Activated CD4-positive, alpha-beta T cell treated with anti-CD3 and anti-CD28 coated beads, Interleukin-2, amount 50 U/mL, for 4 hours (primary cell): ENCODE measurements around the gene HPS3.
"Not testable (repeated sequence)": the region's sequence is repeated elsewhere in the genome, so short reads cannot be mapped to it uniquely, and the experiment has no call there.

Experiments used
- DNase-seq, 2 experiments: peaks; one replicate each; pipeline ENCODE4 v3.0.0-alpha.2; 2020

HPS3 gene

GRCh38 chr3:149195221-149195620, 65.8 kb downstream of the HPS3 start:
- no peak for DNase-seq

GRCh38 chr3:149196805-149197592, 67.6 kb downstream of the HPS3 start:
- DNase-seq = not testable (repeated sequence)

- DNase-seq = no peak
Measured at GRCh38 chr3:149197669-149198068, 68.2 kb downstream of the HPS3 start.

GRCh38 chr3:149198611-149199010, 69.2 kb downstream of the HPS3 start:
- DNase-seq = no peak

GRCh38 chr3:149199474-149199873, 70.0 kb downstream of the HPS3 start:
- no peak for DNase-seq

DNA sequence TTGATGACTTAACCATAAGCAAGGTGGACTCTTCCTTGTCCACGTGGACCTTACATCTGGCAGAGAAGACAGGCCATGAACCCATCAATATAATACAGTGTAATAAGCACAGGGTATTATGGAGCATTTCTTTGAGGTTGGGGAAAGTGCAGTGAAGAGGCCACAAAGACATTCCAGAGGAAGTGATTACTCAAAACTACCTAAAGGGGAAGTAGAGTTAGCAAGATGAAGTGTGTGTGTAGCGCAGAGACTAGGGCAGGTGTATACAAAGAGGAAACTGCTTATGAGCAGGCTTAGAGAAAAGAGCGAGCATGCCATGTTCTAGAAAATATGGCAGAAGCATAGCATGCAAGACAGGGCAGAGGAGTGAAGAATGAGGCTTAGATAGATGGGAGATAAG, 74.3 kb downstream of the HPS3 start:
- no peak for DNase-seq

DNA sequence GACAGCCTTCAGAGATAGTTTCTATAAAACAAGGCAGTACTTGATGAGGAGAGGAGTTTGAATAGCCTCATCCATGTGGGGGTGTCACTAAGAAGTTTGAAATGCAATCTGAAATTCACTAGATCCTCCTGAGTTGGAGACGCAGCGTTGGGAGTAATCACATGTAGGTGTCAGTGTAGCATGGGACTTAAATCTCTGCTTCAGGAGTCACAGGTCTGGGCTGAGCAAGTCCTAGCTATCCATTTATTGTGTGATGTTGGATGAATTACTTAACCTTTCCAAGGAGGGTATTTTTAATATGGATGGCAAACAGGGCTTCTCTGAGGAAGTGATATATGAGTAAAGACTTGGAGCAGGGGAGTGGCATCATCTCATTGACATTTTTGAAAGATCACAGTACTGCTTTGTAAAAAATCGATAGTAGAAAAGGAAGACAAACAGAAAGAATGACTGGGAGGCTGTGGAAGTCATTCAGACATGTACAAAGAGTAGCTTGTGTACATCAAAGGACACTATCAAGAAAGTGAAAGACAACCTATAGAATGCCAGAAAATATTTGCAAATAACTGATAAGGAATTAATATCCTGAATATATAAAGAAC, 75.1 kb downstream of the HPS3 start:
- no peak for DNase-seq

DNA sequence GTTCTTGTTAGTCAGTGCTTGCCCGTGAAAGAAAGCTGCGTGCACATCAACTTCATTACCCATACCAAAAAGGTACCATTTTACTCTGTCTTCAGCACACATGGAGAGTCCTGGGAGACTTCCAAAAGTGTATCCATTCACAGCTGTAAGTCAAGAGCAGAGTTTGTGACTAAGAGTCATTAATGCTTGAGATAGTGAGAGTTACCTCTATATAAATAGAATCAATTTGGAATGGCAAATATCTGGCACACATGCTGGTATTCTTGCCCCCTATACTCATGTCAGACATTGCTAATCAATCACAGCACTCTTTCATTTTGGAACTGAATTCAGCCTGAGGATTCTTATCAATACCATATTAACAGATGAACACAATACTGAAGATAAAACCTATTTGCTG, 78.0 kb downstream of the HPS3 start:
- no peak for DNase-seq

GRCh38 chr3:149209431-149209830, 80.0 kb downstream of the HPS3 start:
- no peak for DNase-seq

GRCh38 chr3:149212386-149212785, 82.9 kb downstream of the HPS3 start:
- DNase-seq = no peak

- DNase-seq = no peak
Measured at GRCh38 chr3:149214702-149215101, 85.3 kb downstream of the HPS3 start.

- no peak for DNase-seq
Measured at GRCh38 chr3:149215515-149215914, 86.1 kb downstream of the HPS3 start.

- DNase-seq = no peak
Measured at GRCh38 chr3:149216193-149216869, 86.9 kb downstream of the HPS3 start.

DNA sequence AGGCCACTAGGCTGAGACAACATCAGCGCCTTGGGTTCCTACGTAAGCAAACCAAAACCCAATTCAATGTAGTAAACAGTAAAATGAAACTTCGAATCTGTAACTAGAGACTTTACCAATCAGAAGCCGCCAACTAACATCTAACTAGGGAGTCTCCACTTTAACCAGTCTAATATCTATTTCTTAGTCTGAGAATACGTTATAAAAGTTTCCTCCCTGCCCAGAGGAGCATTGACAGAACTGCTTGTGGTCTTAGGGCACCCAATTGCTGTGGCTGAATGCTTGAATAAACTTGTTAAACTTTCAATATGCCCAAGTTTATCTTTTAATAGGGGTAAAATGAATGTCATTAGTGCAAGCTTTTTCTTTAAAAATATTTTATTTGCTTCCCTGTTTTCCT, 87.9 kb downstream of the HPS3 start:
- DNase-seq = no peak

GRCh38 chr3:149219380-149220121, 90.1 kb downstream of the HPS3 start:
- DNase-seq = not testable (repeated sequence)

GRCh38 chr3:149221783-149222517, 92.5 kb downstream of the HPS3 start, which contains the start of gene CP:
CP (minus strand) TSS chr3:149221829; CDS start chr3:149221792, 37 bp downstream.
- no peak for DNase-seq
